Measurements from ENCODE around the gene ZFP90. TPM values are rescaled to one million over a fixed set of nuclear protein-coding genes. Genes with fewer than 3 reads are reported as not detected.
"Not testable (repeated sequence)": the region's sequence is repeated elsewhere in the genome, so short reads cannot be mapped to it uniquely, and the experiment has no call there.

The ZFP90 gene
- polyA plus RNA-seq (2013, experiment 1 of 2; ENCODE audit: insufficient read length) = 15.3 TPM
- 15.2 TPM for polyA plus RNA-seq (2013, experiment 2 of 2; ENCODE audit: insufficient read length)

DNA sequence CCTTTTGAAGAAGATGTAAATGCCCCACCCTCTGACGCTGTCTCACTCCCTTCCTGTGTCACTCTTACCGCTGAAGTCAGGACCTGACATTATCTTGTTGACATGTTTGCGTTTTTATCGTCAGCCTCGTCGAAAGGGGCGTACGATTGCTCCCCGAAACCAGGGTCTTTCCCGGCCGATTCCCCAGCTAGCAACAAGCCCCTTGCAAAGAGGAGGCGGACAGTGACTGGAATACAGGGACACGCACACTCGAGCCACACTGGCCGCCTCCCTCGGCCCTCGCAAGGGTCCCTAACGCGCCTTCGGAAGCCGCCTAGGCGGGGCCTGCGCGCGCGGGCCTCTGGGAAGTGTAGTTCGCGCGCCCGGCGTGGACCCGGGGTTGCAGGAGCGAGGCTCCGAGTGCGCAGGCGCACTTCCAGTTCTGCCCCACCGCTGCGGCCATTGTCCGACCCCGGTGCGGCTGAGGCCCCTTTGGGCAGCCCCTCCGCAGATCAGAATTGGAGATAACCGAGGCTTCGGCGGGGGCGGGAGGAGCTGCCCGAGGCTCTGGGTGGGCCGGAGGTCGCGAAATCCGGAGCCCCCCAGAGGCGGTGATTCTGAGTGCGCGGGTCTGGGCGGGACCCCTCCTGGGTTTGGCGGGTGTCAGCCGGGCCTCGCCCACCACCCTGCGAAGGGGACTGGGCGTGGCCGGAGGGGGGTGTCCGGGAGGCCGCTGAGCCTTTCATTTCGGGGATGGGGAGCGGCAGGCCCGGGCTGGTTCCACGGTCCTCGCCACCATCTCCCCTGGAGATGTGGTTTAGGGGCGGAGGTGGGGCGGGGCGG lies at the start of gene ZFP90:
Gene ZFP90, plus strand, starts transcription at position 412 of the 822 bp plus-strand sequence. CDS start 502 bp downstream, outside the sequence.
- DNase-seq = peak; percentile 87

DNA sequence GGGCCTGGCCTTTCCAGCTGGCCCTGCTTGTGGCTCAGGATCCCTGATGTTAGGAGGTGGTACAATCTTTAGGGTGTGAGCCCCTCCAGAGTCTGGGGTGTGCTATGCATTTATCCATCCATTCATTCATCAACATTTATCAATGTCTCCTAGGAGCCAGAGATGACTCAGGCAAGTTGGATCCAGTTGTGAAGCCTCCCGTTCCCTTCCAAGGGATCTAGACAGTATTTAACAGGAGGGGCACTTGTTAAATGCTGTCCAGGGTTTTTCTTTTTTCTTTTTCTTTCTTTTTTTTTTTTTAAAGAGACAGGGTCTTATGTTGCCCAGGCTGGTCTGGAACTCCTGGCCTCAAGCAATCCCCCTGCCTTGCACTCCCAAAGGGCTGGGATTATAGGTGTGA lies 48.7 kb upstream of the ZFP90 start:
- no peak for DNase-seq

DNA sequence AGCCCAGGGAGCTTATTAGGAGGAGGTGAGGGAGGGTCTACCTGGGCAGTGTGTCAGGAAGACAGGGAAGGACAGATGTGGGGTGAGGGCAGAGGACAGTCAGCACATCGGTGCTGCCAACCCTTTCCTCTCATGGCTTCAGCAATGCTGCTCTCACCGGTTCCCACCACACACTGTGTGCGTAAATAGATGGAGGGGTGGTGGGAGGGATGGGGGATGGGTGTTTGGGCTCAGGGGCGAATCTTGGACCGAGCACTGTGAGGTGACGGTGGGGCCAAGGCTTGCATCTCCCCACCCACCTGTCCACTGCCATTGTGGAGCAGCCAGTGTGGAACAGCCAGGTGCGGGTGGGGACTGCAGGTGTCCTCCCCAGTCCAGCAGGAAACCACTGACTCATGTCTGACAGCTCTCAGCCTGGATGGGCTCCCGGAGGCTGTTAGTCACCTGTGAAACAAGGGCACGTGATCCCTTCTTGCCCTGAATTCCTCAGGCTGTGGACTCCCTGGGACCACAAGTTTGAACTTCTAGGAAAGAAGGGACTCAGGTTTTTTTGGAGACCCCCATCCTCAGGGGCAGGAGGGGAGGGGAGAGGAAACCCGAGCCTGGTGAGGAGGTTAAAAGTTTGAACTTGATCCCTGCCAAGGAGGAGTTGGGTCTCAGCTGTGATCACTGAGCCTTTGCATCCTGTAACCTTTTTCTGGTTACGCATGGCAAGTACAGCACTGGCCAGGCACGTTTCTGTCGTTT lies 48.1 kb upstream of the ZFP90 start:
- peak; percentile 12 for DNase-seq

DNA sequence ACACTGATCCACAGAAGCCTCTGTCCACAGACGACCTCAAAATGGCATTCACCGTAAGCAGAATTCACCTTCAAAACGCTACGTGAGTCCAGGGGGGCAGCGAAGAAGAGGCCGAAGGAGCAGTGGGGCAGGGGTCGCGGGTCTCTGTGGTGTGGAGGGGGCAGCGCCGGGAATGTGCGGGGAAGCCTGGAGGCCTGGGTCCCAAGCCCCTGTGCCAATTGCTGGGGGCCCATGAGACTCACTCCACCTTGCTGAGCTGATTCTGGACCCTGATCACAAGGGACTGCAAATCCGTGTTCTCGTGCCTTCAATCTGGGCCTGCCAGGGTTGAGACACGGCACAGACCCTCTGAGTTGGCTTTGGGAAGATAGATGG lies 47.5 kb upstream of the ZFP90 start:
- no peak for DNase-seq

DNA sequence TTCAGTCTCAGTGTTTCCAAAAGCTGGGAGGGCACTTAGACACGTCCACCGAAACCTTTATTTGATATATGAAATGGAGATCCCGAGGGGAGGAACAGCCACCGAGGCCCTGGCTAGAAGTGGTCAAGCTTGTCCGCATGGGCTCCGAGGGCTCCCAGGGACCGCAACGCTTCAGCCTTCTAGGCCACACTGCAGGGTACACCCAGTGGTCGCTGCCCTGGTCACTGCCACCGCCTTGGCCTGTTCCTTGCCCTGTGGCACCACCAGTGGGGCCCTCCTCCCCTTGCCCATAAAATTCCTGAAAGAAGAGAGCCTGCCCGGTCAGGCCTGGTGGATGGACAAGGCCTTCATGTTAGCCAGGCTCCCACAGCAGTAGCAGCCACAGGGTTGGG lies 46.9 kb upstream of the ZFP90 start:
- DNase-seq = no peak

DNA sequence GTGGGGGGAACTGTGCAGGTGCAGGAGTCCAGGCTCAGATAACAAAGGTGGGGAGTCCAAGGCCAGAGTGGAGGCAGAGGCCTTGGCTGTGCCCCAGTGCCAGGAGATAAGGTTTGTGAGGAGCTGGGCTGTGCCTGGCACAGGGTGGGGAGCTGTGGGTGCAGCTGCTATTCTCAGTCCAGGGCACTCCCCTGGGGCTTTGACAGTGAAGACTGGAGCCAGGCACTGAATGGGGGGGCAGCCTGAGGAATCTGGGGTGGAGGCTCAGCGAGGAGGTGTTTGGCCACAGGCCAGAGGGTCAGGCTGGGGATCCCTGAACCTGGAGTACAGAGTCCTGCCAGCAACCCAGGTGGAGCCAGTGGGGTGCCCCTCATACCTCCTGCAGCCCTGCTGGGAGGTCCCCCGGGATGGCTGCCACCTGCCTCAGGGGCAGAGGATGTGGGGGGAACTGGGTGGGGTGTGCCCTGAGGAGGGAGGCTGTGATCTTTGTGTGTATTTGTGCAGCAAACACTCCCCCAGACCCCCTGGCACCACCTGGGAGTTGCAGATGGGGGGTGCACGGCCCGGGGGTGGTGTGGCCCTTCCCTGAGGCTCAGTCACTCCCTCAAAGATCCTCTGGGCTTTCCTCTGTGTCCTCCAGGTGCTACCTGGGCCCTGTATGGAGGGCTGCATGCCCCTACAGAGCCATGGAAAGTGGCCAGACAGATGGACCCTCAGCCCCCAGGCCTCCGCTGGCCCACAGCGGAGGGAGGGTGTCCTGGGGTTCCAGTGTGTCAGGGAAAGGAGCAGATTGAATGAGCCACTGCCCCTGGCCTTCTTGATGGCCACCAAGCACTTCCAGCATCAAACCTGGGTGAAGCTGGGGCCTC lies 46.3 kb upstream of the ZFP90 start:
- no peak for DNase-seq

DNA sequence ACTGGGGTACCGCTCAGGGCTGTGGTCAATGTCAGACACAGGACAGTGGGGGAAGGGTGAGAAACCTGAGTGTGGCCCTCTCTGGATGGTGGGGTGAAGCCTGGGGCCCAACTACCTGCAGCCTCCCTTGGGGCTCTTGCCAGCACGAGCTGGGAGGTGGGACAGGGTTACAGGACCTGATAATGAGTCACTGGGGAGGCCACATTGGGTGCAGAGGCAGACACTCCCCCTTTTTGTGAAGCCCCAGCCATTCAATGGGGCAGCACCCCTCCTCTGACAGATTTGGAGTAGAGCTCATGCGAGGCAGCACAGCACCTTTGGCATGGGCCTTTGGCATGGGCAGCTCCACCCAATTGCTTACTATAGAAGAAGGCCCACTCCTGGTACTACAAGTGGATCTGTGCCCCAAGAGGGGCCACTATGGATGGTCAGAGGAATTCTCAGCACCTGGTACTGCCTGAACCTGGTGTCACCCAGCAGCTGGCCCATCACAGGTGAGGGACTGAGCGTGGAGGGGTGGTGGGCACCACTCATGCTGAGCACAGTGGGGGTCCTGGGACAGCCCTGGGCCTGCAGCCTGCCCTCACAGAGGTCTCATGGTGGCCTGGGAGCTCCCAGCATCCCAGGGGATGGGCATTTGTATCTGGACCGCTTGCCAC lies 45.5 kb upstream of the ZFP90 start:
- no peak for DNase-seq

DNA sequence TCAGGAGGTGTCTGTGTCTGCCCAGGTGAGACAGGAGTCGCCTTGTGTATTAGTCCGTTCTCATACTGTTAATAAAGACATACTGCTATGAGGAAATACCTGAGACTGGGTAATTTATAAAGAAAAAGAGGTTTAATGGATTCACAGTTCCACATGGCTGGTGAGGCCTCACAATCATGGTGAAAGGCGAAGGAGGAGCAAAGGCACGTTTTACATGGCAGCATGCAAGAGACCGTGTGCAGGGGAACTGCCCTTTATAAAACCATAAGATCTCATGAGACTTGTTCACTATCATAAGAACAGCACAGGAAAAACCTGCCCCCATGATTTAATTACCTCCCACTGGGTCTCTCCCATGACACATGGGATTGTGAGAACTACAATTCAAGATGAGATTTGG lies 44.8 kb upstream of the ZFP90 start:
- DNase-seq = not testable (repeated sequence)

DNA sequence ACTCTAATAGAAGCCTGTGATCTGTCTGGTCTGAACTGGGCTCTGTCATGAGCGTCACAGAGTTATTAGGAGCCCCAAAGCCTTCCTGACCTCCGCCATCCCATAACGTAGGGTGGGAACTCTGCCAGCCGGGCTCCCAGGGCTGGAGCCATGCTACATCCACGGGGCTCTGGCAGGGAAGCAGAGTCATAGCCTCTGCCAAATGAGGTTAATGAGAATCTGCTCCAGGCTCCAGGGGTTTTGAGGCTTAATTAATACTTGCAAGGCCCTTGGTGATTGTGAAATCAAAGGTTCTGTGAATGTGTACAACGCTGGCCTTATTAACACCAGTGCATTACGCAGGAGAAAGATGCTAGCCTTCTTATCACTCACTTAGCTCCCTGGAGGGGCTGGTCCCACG lies 42.4 kb upstream of the ZFP90 start:
- DNase-seq = no peak

DNA sequence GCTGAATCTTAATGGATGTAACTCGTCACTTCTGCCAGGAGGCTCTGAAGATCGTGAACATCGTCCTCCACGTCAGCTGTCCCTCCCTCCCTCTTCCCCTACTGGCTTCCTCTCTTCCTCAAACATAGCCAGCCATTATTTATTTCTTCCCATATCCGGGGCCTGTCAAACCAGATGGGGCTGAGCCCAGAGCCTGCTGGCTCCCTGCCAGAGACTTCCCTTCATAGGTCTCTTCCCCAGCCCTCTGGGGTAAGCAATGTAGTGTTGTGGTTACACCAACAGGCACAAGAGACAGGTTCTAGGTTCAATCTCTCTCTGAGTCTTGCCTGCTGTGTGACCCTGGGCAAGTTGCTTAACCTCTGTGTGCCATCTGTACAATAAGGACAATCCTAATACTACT lies 40.1 kb upstream of the ZFP90 start:
- no peak for DNase-seq

DNA sequence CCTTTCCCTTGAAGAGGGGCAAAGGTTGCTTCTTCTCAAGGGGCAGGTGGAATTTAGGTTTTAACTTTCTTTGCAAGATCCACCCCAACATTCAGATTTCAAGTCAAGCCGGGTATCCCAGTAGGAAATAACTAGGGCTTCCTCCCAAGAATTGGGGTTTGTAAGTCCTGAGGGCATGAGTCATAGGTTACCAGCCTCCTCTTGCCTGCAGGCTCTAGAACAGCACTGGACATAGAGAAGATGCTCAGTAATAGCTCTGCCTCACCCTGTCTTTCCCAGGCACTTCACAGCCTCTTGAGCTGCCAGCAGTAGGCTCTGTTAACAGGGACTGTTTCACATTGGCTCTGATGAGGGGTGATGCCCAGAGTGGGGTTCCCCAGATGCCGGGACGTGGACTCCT lies 35.8 kb upstream of the ZFP90 start:
- DNase-seq = no peak

DNA sequence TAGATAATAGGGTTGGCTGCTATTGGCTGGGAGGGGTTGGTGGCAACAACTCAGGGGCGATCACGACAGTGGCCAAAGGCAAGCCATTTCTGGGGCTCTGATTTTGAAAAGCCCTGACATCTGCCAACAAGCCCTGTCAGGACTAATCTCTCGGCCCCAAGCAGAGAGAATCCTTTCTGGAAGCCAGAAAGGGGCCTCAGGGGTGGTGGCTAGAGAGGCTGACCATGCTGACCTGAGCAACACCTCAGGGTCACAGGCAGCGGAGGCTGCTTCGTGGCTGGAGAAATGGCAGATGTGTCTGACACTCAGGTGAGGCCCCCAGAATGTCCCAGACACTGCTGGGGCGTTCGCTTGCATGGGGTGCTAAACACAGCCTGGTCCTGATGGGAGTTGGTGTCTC lies 35.0 kb upstream of the ZFP90 start:
- DNase-seq = no peak

DNA sequence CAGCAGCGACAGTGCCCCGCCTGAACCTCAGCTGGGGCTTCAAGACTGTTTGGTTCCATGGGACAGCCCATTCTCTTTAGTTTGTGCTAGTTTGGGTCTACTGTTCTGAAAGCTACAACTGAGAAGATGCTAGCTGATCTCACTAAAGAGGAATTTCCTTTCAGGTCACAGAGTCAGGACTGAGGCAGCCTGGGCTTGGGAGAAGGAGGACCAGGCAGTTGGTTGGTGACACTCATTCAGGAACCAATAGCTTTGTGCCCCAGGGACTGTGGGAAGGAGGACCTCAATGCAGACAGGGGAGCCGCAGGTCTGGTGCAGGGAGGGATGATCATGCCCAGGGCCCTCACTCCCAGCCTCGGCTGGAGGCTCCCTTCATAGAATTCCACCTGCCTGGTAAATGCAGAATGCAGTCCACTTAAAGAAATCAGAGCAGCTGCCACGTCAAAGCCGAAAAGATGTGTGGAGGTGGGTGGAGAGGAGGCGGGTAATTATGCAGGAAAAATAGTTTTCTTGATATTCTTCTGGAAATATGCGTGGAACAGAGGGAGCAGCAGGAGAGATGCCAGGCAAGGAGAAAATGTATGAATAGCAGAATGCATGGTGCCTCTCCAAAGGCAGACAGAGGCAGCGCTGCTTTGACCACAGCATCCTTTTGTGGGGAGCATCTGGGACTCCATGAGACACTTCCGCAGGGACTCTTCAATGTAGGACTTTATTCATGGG lies 32.6 kb upstream of the ZFP90 start:
- DNase-seq = no peak

DNA sequence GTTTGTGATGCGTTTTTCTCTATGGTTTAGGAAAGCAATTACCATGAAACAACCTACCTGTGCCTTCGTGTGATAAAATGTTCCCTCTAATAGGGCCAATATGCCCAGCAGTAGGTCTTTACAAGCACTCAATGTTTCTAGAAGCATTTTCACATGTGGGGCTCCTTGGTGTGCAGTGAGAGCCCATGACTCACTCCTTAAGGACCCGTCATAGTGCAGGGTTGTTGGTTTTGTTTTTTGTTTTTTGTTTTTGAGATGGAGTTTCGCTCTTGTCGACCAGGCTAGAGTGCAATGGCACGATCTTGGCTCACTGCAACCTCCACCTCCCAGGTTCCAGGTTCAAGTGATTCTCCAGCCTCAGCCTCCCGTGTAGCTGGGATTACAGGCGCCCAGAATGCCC lies 31.1 kb upstream of the ZFP90 start:
- DNase-seq = no peak

DNA sequence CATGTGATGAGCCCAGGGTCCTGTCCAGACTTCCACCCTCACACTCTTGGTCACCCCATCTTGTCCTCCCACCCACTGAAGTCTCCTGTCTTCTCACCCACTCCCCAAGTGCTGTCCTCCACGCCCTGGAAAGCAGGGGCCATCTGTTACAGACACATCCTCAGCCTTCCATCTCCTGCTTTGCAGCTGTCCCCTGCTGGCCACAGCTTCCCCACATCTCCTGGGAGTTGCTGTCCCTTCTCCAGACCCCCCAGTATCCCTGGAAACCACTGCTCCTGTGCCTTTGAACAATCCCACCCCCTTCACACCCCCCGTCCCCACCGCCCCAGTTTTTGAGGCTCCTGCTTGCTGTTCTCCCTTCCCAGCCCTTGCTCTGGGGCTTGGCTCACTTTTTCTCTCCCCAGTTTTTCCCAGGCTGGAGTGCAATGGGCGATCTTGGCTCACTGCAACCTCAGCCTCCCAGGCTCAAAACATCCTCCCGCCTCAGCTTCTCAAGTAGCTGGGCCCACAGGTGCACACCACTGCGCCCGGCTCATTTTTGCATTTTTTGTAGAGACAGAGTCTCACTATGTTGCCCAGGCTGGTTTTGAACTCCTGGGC lies 30.4 kb upstream of the ZFP90 start:
- DNase-seq = no peak

DNA sequence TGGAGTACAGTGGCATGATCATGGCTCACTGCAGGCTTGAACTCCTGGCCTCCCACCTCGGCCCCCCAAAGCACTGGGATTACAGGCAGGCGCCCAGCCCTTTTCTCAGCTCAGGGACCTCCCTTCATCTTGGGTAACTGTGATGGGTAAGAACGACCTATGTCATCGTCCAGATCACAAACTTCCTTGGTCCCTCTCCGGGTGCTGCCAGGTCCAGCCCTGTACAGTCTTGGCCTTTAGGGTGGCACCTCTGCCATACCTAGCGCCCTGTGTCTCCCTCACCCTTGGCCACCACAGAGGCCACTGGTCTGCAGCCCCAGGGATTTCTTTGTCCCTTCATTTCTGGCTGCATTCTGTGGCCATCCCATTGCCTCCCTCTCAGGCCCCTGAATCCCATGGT lies 29.7 kb upstream of the ZFP90 start:
- no peak for DNase-seq

DNA sequence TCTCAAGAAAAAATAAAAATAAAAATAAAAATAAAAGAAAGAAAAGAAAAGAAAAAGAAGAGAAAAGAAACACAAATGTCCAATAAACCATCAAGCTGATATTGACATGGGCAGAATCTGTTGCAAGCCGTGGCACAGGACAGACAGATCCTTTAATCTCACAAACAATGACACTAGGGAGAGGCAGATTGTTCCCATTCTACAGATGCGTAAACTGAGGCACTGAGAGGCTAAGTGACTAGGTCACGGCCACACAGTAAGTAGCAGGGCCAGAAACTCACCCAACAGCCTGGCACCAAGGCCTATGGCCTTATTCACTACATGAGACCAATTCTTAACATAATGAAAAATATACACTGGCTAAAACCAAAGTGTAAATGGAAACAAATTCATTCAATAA lies 28.3 kb upstream of the ZFP90 start:
- no peak for DNase-seq

DNA sequence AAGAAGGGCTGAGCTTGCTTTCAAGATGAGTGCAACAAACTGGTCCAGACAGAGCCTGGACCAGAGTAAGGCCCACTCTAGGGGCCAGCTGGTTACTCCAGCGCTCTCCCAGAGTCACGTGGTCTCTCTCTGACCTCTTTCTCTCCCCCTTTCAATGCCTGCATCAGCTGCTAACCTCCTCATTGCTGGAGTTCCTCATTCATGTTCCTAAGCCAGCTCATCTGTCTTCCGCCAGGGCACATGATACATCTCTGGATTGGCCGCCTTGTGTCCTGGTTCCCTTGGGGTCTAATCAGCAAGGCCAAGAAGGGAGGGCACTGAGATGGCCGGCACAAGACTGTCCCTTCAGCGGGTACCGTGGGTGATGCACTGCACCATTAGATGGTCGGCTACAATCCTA lies 26.9 kb upstream of the ZFP90 start:
- no peak for DNase-seq

DNA sequence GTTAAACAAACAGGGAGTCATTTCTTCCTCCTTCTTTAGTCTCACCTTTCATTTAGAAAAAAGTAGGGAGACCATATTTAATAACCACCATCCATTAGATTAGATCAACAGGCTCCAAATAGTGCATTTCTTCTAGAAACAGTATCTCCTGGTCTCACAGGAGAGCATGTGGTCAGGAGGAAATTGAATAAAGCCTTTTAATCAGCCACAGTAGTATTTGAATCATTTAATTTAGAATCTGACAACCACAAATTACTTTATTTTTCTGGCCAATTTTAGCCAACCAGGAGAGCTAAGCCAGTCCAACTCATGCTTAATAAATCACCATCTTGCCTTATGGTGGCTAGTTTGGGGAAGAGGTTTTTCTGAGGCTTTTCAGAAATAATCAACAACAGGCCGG lies 26.3 kb upstream of the ZFP90 start:
- no peak for DNase-seq

DNA sequence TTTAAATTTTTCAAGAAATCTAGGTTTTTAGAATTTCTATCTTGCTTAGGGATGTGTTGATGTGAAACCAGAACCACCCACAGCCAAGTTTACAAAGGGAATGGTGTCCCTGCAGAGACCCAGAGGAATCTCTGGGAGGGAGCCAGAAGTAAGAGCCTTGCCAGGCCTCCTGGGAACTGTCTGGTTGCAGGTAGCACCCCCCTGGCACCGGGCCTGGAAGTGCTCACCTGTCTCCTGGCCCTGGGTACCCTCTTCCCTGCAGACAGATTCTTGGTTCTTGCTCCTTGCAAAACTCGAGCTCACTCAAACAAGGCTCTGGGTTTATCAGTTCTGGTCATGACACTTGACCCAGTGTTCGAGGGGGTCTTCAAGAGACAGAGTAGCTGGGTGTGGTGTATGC lies 24.6 kb upstream of the ZFP90 start:
- DNase-seq = no peak

DNA sequence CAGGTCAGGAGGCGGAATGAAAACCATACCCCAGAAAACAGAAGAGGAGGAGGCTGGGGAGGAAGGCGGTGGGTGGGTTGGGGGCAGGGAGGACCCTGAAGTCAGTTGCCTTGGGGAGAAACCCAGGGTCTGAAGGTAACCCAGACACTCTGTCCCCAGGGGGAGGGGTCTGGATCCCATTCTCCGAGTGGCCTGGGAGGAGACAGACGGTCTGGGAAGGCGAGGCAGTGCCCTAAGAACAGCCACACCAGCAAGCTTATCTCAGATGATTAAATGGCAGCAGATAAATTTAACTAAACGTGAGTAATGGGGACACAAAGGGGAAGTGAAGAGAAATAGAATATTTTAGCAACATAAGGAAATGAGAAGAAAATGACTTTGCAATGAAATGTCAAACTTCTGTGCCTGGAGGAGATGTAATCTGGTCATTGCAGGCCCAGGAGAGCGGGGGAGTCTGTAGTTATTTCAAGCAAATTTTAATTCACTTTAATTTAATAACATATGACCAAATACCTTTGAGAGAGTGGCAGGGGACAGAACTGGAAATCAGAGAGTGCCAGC lies 21.4 kb upstream of the ZFP90 start:
- no peak for DNase-seq

All from fibroblast of skin of abdomen (primary cell).